Hindlimb muscle (tissue), 1 donor: ENCODE results near the gene BHLHE23. TPM values are rescaled to one million over a fixed set of nuclear protein-coding genes. Genes with fewer than 3 reads are reported as not detected.

Experiments used
- DNase-seq: peaks from one replicate; pipeline ENCODE4 v3.0.0-alpha.2; 2013
- polyA plus RNA-seq: library from polyadenylated mRNA; unstranded; fragments of 120-200 nt; gene quantifications from one replicate; pipeline ENCODE4 v1.2.1, GENCODE V29; 2013; ENCODE audit not compliant: insufficient read length

The BHLHE23 gene
- polyA plus RNA-seq, 1 donor = not detected

DNA sequence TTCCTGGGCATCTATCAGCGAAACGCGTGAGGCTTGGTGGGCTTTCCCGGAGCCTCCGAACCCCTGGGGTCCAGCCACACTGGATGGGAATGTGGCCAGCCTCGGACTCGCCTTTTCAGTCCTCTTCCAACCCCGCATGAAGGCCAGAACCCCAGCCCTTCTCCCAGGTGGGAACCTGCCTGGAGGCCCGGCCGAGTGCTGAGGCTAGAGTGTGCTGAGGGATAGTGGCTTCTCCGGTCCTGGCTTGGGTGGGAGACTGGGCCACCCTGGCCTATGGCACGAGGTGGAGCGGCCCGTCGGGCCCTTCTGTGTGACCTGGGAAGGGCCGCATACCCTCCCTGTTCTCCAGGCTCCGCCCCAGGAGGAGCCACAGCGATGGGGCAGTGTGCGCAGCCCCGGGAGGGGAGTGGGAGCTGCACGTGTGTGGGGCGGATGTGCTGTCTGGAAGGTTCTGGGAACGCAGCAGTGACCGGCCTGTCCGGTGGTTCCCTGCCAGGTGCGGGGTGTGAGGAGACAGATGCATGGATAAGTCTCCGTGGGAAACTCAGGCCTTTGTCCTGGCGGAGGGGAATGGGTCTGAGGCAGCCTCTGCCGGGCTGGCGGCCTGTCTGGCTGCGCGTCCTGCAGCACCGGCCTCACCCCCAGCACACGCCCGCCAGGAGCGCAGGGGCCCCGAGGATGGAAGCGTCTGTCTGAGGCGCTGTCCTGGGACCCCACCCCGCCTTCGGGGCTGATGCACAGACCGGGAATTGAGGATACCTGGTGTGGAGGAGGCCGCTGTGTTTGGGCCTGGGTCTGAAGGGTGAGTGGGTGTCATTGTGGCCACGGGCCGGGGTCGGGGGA lies 1.1 kb upstream of the BHLHE23 start:
- DNase-seq = no peak

DNA sequence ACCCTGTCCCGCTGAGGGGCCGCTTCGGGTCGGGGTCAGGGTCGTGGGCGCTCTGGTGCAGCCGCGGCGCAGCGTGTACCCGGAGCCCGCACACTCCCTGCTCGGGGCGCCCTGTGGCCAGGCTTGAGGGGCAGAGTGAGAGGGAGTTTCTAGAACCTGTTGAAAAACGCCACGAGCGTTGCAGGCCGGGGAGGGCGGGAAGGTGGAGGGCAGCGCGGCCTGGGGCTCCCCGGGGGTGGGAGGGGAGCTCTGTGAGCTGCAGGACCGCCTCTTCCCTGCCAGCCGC lies 539 bp upstream of the BHLHE23 start:
- DNase-seq = no peak

DNA sequence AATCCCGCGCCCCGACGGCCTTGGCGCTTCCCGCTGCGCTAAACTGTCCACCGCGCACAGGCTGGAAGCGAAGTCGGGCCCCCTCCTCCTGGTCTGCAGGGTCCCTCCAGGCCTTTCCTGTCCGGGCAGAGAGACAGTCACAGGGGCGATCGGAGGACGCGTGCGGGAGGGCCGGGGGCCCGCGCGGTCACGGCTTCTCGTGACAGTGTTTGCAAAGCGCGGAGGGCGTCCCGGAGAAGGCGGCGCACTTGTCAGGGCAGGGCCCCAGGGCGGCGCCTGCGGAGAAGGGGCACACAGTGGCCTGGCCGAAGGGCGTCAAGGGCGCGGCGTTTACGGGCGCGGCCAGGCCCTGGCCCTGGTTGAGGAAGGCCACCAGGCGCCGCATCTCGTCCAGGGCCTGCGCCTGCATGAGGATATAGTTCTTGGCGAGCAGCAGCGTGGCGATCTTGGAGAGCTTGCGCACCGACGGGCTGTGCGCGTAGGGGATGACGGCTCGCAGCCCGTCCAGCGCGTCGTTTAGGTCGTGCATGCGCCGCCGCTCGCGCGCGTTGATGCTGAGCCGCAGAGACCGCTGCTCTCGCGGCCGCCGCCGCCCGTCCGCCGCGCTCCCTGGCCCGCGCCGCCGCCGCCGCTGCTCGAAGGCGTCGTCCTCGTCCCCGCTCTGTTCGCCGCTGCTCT lies 763 bp downstream of the BHLHE23 start:
- no peak for DNase-seq

DNA sequence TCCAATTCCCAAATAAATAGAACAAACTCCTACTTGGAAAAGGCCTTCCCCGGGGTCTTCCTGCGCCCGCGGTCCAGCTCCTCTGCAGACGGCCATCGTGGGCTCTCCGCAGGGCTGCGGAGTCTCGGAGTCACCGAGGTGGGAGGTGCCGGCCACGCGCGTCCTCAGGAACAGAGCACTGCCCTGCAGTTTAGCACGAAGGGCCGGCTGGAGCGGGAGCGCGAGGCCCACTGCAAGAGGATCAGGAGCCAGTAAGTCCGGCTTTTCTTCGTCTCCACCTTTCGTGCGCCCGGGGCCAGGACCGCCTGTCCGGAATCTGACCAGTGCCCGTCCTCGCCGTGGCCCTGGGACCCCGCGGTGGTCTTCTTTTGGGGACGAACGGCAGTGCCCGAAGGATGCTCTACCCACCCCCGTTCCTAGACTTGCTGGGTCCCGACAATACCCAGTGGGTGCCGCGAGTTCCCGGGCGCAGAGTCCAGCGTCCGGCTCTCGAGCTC lies 1.4 kb downstream of the BHLHE23 start:
- DNase-seq = no peak

DNA sequence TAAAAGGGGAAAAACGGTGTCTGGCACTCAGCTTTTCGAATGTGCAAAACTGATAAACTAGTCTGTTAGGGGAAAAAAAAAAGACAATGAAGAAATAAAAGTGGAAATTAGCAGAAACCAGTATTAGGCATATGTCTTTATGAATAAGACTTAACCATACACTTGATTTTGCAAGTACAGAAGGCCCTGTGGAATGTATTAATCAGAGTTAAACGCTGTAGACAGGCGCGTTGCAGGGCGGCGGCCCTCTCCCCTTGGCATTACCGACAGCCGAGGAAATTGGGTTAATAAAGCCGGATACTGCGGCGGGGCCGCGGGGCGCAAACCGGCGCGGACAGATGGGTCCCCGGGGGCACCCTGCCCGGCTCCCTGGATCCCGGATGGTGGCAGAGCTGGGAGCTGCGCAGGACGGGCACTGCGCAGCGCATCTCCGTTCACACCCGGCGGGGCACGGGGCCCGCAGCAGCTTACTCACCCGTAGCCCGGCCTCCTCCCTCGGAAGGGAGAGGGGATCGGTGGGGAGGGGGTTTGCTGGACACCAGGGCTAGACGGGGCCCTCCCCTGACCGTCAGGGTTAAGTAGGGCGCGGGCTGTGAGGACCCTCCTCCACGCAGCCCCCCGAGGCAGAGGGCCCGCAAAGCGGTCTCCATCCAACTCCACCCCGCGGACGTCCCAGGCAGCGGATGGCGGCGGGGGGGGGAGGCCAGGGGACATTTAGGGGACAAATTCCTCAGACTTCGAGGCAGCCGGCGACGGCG lies 2.0 kb downstream of the BHLHE23 start:
- no peak for DNase-seq

DNA sequence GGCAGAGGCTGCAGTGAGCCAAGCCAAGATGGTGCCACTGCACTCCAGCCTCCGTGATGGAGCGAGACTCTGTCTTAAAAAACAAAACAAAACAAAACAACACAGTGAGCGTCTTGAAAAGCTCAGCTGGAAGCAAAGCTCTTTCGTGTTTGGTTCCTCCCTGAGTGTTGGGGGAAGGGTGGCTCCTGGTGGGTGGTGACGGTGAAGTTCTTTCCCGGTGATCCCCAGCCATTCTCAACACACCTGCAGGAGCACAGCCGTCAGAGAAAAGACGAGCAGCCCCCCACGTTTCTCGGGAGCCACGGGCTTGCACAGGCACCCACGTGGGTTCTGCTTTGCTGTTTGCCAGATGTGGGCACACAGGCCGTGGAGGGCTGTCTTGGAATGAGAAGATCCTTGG lies 3.2 kb downstream of the BHLHE23 start:
- no peak for DNase-seq

DNA sequence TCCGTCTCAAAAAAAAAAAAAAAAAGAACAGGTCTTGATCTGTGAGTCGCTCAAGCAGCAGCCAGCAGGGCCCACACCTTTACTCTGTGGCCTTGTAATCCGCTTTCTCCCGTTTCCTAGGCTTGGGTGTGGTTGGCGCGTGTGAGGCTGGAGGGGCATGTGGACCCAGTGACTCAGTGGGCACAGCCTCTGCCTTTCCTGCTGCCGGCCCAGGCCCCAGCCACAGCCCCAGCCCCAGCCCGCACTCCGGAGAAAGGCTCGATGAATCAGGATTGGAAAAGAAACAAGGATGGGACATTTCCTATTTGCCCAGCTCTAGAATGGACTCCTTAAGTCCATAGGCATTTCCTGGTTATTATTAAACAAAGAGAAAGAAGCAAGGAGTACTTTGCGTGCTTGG lies 4.3 kb downstream of the BHLHE23 start:
- no peak for DNase-seq

DNA sequence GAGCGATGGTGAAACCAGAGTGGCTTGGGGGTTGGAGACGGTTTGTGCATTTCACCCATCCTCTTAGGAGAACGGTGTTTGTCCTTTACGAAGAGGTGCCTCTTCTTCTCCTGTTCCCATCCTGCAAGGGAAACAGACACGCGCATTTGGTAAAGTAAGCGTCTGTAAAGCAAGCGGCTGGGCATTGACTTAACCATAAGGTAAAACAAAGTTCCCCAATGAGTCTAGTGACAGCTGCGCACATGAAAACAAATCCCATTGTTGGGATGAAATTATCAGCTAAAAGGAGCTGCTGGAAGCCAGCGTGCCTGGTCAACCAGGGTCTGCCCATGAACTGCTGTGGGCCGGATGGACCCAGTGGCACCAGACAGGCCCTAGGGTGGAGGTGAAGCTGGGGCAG lies 5.8 kb downstream of the BHLHE23 start:
- no peak for DNase-seq

DNA sequence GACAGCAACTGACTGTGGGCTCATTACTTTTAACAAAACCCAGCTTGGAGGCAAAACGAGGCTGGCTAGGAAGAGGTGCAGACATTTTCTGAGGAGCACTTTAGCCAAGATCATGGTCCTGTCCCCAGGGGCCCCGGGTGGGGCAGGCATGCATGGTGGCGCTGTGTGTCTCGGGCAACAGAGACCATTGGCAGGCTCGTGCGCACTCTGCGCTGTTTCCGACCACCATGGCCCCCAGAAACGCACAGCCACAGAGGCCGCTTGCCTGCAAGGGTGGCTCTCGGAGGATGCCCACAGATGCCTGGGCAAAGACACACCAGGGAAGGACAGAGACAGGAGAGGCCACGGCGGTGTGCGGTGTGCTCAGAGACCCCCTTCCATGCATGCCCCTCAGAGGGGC lies 6.7 kb downstream of the BHLHE23 start:
- no peak for DNase-seq

DNA sequence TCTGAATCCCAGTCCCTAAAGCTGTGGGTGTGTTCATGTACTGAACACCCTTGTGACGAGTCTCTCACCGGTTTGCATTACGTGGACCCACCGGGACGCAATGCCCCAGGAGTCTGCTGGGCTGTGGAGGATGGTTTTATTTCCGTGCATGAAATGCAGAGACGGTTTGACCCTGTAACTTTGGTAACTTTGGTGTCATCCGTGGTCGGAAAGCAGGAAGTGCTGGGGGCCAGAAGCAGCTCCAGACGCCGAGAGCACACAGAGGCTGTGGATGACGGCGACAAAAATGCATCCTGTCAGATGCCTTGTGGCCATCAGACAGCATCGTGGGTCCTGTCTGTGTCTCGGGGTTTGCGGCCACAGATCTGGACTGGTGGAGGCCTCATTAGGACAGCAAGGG lies 7.2 kb downstream of the BHLHE23 start:
- no peak for DNase-seq

DNA sequence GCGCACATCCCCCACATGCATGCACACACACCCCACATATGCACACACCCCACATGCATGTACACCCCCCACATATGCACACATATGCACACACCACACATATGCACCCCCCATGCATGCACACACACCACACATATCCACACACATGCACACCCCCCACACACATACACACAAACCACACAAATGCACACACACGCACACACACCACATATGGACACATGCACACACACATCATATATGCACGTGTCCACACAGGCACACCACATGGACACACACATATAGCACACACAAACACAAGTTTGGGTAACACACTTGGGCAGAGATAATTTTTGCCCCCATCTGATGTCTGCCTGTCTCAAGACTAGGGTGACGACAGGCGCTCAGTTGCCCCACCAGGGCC lies 8.3 kb downstream of the BHLHE23 start:
- no peak for DNase-seq

DNA sequence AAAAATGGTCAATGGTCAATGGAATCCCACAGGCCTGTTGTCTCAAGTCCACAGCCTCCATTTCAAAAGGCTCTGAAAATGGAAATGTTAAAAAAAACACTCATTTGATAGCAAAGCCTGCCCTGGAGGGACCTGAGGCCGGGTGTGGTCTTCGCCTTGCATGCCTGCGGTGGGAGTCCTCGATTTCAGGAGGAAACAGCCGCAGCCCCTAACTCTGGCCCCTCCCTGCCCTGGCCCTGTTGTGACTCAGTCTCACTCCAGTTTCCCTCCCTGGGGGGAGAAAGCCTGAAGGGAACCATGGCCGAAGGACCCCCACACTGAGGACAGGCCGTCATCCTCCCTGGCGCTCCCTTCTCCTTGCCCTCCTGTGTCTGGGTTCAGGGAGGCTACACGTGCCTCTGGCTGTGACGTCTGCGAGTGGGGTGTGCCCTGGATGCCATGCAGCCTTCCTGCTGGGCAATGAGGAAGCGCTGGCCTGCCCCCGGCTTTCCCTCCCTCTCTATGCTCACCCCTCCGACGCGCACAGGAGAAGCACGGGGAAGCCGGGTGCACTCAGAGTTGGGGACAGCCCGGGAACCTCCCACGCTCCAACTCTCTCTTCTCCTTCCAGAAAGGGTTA lies 9.2 kb downstream of the BHLHE23 start:
- no peak for DNase-seq

DNA sequence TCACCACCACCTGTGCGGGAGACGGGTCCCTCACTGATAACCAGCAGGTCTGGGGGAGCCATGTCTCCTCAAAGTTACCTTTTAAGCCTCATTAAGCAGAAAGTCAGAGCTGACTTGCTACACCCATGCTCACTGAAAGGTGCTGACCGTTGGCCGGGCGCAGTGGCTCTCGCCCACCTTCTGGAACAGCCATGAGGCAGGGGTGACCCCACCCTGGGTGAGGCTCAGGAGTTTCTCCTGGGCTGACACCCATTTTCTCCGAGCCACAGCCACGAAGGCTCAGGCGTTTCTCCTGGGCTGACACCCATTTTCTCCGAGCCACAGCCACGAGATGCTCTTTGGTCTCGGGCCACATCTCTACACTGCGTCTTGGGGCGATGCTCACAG lies 10.2 kb downstream of the BHLHE23 start:
- DNase-seq = no peak

DNA sequence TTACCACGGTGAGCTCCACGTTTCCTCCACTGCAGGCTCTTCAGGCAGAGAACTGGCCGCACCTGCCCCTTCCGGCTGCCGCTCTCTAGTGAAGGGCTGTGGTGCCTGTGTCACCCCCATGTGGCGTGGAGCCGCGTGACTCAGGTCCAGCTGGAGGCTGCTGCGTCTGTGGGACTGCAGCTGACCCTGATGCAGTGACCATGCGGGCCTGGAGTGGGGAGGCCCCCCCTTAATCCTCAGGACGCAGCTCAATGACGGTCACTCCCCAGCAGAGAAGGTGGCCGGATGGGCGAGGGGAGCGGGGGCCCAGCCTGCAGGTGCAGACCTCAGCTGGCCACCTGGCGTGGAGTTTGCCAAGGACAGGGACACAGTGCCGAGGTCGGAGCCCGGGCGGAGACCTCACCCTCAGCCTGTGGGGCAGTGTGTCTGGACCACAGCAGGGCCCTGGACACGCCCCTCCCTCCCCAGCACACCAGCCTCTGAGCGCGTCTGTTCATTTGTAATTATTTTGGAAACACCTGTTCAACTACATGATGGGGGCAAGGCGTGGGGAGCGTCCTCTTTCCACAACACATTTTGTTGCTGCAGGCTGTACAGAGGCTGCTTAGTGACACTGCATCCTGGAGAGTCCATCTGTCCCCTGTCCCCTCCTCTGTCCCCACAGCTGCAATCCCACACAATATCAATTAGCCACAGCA lies 10.7 kb downstream of the BHLHE23 start:
- DNase-seq = no peak

DNA sequence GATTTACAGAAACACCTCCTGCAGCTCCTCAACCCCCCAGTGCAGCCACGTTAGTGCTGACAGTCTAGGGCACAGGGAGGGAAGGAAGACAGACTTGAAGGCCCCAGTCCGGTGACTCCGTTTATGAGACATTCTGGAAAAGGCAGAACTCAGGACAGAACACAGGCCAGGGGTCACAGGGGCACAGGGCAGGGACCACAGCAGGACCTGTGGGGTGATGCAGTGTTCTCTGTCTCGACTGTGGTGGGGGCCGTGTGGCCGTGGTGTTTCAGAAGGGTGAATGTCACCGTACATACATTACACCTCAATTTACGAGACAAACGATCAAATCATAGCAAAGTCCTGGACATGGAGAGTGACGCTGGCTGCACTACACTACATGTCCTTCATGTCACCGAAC lies 11.3 kb downstream of the BHLHE23 start:
- no peak for DNase-seq

DNA sequence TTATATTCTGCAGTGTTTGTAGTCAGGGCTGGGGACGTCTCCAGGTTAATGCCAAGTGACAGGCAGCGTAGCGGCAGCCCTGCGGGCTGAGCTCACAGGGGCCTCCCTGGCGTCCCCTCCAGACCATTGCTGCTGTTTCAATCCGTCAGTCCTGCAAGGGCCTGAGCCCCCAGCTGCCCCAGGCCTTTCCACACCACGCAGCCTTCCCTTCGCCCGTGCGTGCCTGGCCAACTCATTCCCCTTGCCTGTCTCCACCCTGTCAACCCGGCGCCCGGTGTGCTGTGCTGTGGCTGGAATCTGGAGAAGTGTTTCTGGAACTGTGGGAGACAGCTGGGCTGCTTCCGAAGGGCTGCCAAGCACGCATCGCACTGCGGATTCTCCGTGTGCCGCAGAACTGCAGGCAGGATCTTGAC lies 11.9 kb downstream of the BHLHE23 start:
- DNase-seq = no peak

DNA sequence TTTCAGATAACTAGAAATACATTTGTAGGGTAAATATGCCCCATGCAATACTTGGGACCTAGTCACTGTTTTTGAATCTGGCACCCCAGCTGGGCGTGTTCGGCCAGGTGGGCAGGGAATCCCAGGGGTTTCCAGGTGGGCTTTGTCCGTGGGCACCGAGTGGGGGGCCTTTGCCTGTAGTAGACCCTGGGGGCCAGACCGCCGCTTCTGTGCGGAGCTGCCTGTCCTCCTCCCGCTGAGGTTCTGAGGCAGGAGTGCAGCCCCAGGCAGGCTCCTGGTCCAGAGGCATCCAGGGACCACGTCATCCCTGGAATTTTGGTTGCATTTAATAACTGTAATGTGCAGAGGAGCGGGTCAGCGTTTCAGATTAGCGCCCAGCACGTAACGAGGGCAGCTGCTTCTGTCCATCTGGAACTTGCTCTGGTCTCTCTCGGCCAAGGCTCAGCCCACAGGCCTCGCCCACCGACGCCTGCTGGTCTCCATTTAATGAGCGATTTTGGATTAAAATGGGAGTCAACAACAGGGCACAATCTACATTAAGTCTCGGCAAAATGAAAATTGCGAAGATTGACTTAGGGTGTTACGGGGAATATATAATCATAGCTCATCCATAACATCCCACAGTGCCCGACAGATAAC lies 12.8 kb downstream of the BHLHE23 start:
- DNase-seq = no peak

DNA sequence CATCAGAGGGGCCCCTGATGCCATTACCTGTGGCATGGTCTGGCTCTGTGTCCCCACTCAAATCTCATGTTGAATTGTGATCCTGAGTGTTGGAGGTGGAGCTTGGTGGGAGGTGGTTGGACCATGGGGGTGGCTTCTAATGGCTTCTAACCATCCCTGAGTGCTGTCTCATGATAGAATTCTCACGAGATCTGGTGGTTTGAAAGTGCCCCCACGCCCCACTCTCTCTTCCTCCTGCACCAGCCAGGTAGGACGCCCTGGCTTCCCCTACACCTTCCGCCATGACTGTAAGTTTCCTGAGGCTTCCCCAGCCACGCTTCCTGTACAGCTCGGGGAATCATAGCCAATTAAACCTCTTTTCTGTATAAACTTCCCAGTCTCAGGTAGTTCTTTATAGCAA lies 14.9 kb downstream of the BHLHE23 start:
- no peak for DNase-seq

DNA sequence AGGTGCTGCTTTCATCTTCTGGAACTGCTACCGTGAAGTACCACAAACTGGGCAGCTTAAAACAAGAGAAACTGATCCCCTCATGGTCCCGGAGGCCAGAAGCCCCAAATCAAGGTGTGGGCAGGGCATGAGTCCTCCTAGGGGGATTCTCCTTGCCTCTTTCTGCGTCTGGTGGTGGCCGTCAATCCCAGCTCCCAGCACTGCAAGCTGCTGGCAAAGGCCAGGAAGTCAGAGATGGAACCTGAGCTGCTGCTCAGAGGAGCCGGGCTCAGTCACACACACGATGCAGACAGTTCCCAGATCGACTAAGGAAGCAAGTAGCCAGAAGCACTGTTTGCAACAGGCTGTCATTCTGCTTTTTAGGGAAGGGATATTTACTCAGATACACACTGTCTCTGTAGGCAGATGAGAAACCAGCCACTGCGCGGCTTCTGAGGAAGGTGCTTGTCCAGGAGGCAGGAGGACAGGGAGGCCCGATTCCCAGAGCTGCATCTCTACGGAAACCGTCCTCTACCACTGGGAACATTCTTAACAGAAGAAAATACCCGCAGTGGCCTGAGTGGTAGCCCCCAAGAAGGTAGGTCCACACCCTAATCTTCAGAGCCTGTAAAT lies 15.5 kb downstream of the BHLHE23 start:
- DNase-seq = no peak

DNA sequence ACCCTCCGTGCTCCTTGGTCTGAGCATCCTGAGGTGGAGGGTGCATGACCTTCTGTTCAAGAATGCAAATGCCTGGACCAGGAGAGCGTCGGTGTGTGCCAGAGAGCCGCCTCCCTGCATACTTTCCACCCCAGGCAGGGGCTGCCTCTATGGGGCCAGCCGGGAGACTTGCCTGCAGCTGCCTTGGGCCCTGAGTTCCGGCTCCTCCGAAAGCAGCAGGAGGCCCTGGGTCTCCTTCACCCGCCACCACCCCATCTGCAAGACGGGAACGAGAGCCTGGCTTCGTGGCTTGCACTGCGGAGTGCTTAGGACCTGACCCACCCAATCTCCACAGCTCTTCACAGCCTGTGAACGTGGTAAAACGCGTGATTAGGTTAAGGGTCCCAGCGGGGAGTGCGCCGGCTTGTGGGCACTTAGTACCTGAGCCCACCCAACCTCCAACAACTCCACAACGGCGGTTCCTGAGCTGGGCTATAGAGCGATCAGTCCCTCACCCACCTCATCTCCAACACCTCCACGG lies 16.4 kb downstream of the BHLHE23 start:
- DNase-seq = no peak

DNA sequence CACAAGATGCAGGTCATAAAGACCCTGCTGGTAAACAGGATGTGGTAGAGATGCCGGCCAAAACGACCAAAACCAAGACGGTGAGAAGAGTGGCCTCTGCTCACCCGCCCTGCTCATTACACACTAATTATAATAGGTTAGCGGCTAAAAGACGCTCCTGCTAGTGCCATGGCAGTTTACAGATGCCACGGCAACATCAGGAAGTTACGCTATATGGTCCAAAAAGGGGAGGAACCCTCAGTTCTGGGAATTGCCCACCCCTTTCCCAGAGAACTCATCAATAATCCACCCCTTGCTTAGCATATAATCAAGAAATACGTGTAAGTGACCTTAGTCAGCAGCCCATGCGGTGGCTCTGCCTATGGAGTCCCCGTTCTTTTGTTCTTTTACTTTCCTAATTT lies 17.6 kb downstream of the BHLHE23 start:
- DNase-seq = no peak
